WTC11 (cell line): Measurements from ENCODE around the gene LCN12. TPM values are rescaled to one million over a fixed set of nuclear protein-coding genes. Genes with fewer than 3 reads are reported as not detected.

Experiments
- ATAC-seq: fragments of 200-7000 bp; cut with Tn5 transposase; 2 replicates; pipeline ENCODE4 v1.10.0; 2021; ENCODE audit warnings: mild to moderate bottlenecking, moderate library complexity
- CTCF ChIA-PET: fragments of 300-600 bp; sonication (Branson Sonifier 250); formaldehyde crosslinking; loops from one replicate; lab custom pipeline; 2021; ENCODE audit warnings: antibody characterized with exemption; lab: Charles Lee
- POLR2A ChIA-PET: fragments of 350-600 bp; sonication (Branson Sonifier 250); formaldehyde crosslinking; loops from one replicate; lab custom pipeline; 2021; ENCODE audit warnings: antibody characterized with exemption; lab: Charles Lee
- DNase-seq: peaks from one replicate; pipeline ENCODE4 v3.0.0; 2021; ENCODE audit warnings: low spot score
- H3K27ac Mint-ChIP-seq: 2 replicates; pipeline ENCODE4 v1.8.0; 2021; ENCODE audit warnings: mixed read lengths
- H3K27me3 Mint-ChIP-seq: 2 replicates; pipeline ENCODE4 v1.8.0; 2021; ENCODE audit warnings: low read depth, mild to moderate bottlenecking, moderate library complexity, mixed read lengths
- H3K36me3 Mint-ChIP-seq: 2 replicates; pipeline ENCODE4 v1.8.0; 2021; ENCODE audit warnings: mixed read lengths
- H3K4me1 Mint-ChIP-seq: 2 replicates; pipeline ENCODE4 v1.8.0; 2022; ENCODE audit warnings: mixed read lengths
- H3K4me3 Mint-ChIP-seq: 2 replicates; pipeline ENCODE4 v1.8.0; 2021; ENCODE audit warnings: mild to moderate bottlenecking, moderate library complexity, mixed read lengths
- H3K9me3 Mint-ChIP-seq: 2 replicates; pipeline ENCODE4 v1.8.0; 2021; ENCODE audit warnings: mixed read lengths
- EMX1 ChIP-seq: fragments of 250-450 bp; sonication (Bioruptor Pico); IDR thresholded peaks from 2 replicates; pipeline ENCODE4 v1.8.0; 2021; ENCODE audit warnings: mild to moderate bottlenecking
- FOXP1 ChIP-seq: sonication (generic); formaldehyde crosslinking; IDR thresholded peaks from 2 replicates; pipeline ENCODE4 v1.8.0; 2022; ENCODE audit warnings: missing genetic modification reagents, mild to moderate bottlenecking, moderate library complexity, borderline replicate concordance
- JAZF1 ChIP-seq: fragments of 250-450 bp; sonication (Bioruptor Pico); IDR thresholded peaks from 2 replicates; pipeline ENCODE4 v1.9.0; 2021; ENCODE audit warnings: moderate library complexity, mild to moderate bottlenecking, inconsistent platforms
- NFATC4 ChIP-seq: fragments of 250-450 bp; sonication (Bioruptor Pico); IDR thresholded peaks from 2 replicates; pipeline ENCODE4 v1.9.0; 2021; ENCODE audit warnings: mild to moderate bottlenecking
- OVOL2 ChIP-seq: fragments of 250-450 bp; sonication (Bioruptor Pico); IDR thresholded peaks from 2 replicates; pipeline ENCODE4 v1.9.0; 2021; ENCODE audit warnings: mild to moderate bottlenecking, borderline replicate concordance
- RELA ChIP-seq: sonication (generic); formaldehyde crosslinking; IDR thresholded peaks from 2 replicates; pipeline ENCODE4 v1.8.1; 2022; ENCODE audit warnings: missing genetic modification reagents, mild to moderate bottlenecking, borderline replicate concordance
- SMAD4 ChIP-seq: sonication (generic); formaldehyde crosslinking; IDR thresholded peaks from 2 replicates; pipeline ENCODE4 v1.8.0; 2022; ENCODE audit warnings: mild to moderate bottlenecking, missing genetic modification reagents
- TP53 ChIP-seq: sonication (generic); formaldehyde crosslinking; IDR thresholded peaks from 2 replicates; pipeline ENCODE4 v1.8.1; 2023; ENCODE audit warnings: mild to moderate bottlenecking, missing genetic modification reagents
- ZBTB21 ChIP-seq: sonication (generic); formaldehyde crosslinking; IDR thresholded peaks from 2 replicates; pipeline ENCODE4 v1.8.1; 2023; ENCODE audit warnings: mild to moderate bottlenecking, missing genetic modification reagents, borderline replicate concordance
- ZNF219 ChIP-seq: sonication (generic); formaldehyde crosslinking; IDR thresholded peaks from 2 replicates; pipeline ENCODE4 v1.8.0; 2023; ENCODE audit warnings: missing genetic modification reagents, mild to moderate bottlenecking, borderline replicate concordance
- ZNF232 ChIP-seq: sonication (generic); formaldehyde crosslinking; IDR thresholded peaks from 2 replicates; pipeline ENCODE4 v1.8.0; 2022; ENCODE audit warnings: mild to moderate bottlenecking, missing genetic modification reagents
- ZNF423 ChIP-seq: fragments of 250-450 bp; sonication (Bioruptor Pico); IDR thresholded peaks from 2 replicates; pipeline ENCODE4 v2.1.2; 2022; ENCODE audit warnings: mild to moderate bottlenecking, moderate library complexity
- total RNA-seq: library from RNA; stranded (reverse); gene quantifications from 3 replicates; pipeline ENCODE4 v1.2.3, GENCODE V29; 2021
- TF ChIP-seq, protein P1 (sequence below): sonication (generic); formaldehyde crosslinking; IDR thresholded peaks from 2 replicates; pipeline ENCODE4 v1.8.1; 2022; ENCODE audit warnings: mild to moderate bottlenecking, moderate library complexity, missing genetic modification reagents
- TF ChIP-seq, protein P2 (sequence below): sonication (generic); formaldehyde crosslinking; IDR thresholded peaks from 2 replicates; pipeline ENCODE4 v1.8.0; 2022; ENCODE audit warnings: mild to moderate bottlenecking, missing genetic modification reagents
- TF ChIP-seq, protein P3 (sequence below): sonication (generic); formaldehyde crosslinking; IDR thresholded peaks from 2 replicates; pipeline ENCODE4 v1.8.0; 2023; ENCODE audit warnings: missing genetic modification reagents
- TF ChIP-seq, protein P4 (sequence below): fragments of 250-450 bp; sonication (Bioruptor Pico); IDR thresholded peaks from 2 replicates; pipeline ENCODE4 v1.9.0; 2021; ENCODE audit warnings: mild to moderate bottlenecking
- TF ChIP-seq, protein P5 (sequence below): fragments of 250-450 bp; sonication (Bioruptor Pico); IDR thresholded peaks from 2 replicates; pipeline ENCODE4 v1.8.0; 2021; ENCODE audit warnings: mild to moderate bottlenecking

Gene LCN12
- total RNA-seq, 1 experiment from 2014 or later = 1.9 TPM

DNA sequence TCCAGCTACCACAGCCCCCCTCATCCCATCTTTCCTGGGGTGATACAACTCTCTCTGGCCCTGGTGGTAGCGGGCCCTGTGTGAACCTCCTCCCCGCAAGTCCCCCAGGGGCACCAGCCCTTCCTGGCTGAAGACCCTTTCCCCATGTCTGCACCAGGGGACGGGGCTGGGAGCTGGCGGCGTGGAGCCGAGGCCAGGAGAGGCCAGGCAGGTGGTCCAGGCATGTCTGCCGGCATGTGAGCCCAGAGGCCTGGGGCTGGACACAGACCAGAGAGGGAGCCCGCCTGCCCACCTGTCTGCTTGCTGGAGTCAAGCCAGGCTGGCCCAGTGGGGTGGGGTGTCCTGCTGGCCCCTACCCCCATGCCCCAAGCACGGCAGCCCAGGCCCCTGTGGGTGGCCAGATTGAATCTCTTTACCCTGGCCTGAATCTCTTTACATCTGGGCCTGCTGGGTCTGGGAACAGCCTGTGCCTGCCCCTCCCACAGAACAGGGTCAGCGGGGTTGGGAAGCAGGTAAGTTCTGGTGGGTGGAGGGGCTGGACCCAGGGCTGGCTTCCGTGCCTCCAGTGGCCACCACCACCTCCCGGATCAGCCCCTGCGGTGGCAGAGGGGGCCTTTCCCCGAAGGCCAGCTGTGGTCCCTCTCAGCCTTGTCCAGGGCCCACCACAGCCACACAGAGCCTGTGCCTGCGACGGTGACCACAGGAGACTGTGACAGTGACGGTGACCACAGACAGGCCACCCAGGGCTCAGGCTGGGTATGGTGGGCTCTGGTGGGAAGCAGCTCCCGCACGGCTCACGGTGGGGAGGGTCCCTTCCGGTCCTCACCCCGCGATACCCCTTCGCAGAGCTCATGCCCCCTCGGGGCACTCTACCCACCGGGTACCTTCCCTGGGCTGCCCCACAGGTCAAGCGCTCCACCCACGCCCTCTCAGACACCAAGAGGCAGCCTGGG lies 7.1 kb downstream of the LCN12 start:
- Mint-ChIP-seq H3K27me3 (no peaks in the 10 kb centered on the region), H3K9me3 (peaks cover 9% of the 10 kb centered on the region), H3K36me3 (no peaks in the 10 kb centered on the region), H3K4me1 (no peaks in the 10 kb centered on the region), H3K4me3 (no peak overlapping the region), H3K27ac (no peak overlapping the region)
- ChIA-PET CTCF (interaction anchor here (1.1 to 1.8 kb wide), 6 partner anchors 11 to 87 kb away, joined by 3 to 11 read pairs (median 5); no protein-coding TSS in a partner anchor), POLR2A (no interaction called here)
- DNase-seq (no peak), ATAC-seq (no peak)
- 0 out of 2 replicates have a peak, but pooled peaks have one; percentile 44 for TF ChIP-seq ZNF423 (CRISPR knock-in tag)
- TF ChIP-seq NFATC4 (CRISPR knock-in tag) = no peak

DNA sequence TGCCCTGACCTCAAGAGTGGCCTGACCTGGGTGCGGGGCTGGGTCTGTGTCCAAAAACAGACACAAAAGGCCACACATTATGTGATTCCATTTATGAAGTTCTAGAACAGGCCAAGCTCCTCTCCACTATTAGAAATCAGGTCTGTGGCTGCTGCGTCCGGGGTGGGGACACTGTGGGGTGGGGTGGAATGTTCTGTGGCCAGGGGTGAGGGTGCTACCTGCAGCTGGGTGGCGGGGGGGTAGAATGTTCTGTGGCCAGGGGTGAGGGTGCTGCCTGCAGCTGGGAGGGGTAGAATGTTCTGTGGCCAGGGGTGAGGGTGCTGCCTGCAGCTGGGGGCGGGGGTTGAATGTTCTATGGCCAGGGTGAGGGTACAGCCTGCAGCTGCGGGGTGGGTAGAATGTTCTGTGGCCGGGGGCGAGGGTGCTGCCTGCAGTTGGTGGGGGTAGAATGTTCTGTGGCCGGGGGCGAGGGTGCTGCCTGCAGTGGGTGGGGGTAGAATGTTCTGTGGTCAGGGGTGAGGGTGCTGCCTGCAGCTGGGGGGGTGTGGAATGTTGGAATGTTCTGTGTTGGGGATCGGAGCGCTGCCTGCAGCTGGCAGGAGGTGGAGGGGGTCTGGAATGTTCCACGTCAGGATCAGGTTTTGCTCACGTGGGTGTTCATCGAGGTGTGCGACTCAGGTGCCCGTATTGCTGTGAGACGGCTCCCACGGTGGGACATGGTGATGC lies 8.3 kb downstream of the LCN12 start:
- no peak overlapping the region for H3K4me3 Mint-ChIP-seq
- no peaks in the 10 kb centered on the region for H3K4me1 Mint-ChIP-seq
- peaks cover 9% of the 10 kb centered on the region for H3K9me3 Mint-ChIP-seq
- CTCF ChIA-PET = interaction anchor here (0.6 to 1.8 kb wide), 8 partner anchors 12 to 159 kb away, joined by 3 to 11 read pairs (median 4); no protein-coding TSS in a partner anchor
- DNase-seq (no peak), ATAC-seq (no peak)
- no peaks in the 10 kb centered on the region for H3K36me3 Mint-ChIP-seq
- TF ChIP-seq SMAD4 (no peak), ZNF219 (CRISPR knock-in tag) (no peak), ZBTB21 (CRISPR knock-in tag) (no peak), FOXP1 (CRISPR knock-in tag) (no peak), RELA (no peak), TP53 (CRISPR knock-in tag) (no peak), JAZF1 (no peak), OVOL2 (CRISPR knock-in tag) (no peak), EMX1 (CRISPR knock-in tag) (no peak), ZNF232 (CRISPR knock-in tag) (no peak)
- TF ChIP-seq, protein P1, sequence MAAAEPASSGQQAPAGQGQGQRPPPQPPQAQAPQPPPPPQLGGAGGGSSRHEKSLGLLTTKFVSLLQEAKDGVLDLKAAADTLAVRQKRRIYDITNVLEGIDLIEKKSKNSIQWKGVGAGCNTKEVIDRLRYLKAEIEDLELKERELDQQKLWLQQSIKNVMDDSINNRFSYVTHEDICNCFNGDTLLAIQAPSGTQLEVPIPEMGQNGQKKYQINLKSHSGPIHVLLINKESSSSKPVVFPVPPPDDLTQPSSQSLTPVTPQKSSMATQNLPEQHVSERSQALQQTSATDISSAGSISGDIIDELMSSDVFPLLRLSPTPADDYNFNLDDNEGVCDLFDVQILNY (CRISPR knock-in tag) = no peak
- TF ChIP-seq, protein P2, sequence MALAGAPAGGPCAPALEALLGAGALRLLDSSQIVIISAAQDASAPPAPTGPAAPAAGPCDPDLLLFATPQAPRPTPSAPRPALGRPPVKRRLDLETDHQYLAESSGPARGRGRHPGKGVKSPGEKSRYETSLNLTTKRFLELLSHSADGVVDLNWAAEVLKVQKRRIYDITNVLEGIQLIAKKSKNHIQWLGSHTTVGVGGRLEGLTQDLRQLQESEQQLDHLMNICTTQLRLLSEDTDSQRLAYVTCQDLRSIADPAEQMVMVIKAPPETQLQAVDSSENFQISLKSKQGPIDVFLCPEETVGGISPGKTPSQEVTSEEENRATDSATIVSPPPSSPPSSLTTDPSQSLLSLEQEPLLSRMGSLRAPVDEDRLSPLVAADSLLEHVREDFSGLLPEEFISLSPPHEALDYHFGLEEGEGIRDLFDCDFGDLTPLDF (CRISPR knock-in tag) = no peak
- TF ChIP-seq, protein P3, sequence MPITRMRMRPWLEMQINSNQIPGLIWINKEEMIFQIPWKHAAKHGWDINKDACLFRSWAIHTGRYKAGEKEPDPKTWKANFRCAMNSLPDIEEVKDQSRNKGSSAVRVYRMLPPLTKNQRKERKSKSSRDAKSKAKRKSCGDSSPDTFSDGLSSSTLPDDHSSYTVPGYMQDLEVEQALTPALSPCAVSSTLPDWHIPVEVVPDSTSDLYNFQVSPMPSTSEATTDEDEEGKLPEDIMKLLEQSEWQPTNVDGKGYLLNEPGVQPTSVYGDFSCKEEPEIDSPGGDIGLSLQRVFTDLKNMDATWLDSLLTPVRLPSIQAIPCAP (CRISPR knock-in tag) = no peak
- TF ChIP-seq, protein P4, sequence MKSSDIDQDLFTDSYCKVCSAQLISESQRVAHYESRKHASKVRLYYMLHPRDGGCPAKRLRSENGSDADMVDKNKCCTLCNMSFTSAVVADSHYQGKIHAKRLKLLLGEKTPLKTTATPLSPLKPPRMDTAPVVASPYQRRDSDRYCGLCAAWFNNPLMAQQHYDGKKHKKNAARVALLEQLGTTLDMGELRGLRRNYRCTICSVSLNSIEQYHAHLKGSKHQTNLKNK = no peak
- TF ChIP-seq, protein P5, sequence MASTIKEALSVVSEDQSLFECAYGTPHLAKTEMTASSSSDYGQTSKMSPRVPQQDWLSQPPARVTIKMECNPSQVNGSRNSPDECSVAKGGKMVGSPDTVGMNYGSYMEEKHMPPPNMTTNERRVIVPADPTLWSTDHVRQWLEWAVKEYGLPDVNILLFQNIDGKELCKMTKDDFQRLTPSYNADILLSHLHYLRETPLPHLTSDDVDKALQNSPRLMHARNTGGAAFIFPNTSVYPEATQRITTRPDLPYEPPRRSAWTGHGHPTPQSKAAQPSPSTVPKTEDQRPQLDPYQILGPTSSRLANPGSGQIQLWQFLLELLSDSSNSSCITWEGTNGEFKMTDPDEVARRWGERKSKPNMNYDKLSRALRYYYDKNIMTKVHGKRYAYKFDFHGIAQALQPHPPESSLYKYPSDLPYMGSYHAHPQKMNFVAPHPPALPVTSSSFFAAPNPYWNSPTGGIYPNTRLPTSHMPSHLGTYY (CRISPR knock-in tag) = no peak
- TF ChIP-seq, all 79 proteins: peak for 0
- POLR2A ChIA-PET = no interaction called here
- Mint-ChIP-seq H3K27ac (no peak overlapping the region), H3K27me3 (no peaks in the 10 kb centered on the region)
